ENCODE measurements around the gene ZNF358. TPM values are rescaled to one million over a fixed set of nuclear protein-coding genes. Genes with fewer than 3 reads are reported as not detected.

ZNF358 gene
- total and polyA plus RNA-seq, 2 of the 13 experiments (the other 11 are each of a cell fraction or from before 2014, with no cell fraction given) = 9.1 to 37.0 TPM

DNA sequence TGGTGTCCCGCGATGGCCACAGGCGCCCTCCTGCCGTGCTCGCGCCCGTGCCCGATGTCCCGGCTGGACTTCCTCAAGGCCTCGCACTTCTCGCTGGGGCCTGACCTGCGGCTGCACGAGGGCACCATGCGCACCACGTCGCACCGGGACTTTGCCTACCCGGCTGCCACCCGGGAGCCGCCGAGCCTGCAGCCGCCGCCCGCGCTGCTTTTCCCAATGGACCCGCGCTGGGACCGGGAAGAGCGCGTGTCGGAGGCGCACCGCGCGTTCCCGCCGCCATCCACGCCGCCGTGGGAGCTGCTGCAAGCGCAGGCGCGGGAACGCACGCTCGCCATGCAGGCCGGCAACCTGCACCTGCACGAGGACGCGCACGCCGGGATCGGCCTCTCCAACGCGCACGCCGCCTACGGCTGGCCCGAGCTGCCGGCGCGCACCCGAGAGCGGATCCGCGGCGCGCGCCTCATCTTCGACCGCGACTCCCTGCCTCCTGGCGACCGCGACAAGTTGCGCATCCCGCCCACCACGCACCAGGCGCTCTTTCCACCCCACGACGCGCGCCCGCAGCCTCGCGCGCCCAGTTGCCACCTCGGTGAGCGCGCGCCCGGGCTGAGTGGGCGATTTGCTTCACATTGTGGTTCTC lies 15.0 kb upstream of the ZNF358 start (continued):
- TF ChIP-seq, protein P1, sequence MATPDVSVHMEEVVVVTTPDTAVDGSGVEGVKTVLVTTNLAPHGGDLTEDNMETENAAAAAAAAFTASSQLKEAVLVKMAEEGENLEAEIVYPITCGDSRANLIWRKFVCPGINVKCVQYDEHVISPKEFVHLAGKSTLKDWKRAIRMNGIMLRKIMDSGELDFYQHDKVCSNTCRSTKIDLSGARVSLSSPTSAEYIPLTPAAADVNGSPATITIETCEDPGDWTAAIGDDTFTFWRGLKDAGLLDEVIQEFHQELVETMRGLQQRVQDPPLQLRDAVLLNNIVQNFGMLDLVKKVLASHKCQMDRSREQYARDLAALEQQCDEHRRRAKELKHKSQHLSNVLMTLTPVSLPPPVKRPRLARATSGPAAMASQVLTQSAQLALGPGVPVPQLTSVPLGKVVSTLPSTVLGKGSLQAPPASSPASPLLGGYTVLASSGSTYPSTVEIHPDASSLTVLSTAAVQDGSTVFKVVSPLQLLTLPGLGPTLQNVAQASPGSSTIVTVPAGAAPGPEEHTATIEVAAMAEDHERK (CRISPR knock-in tag; IDR thresholded peaks at IDR 0.05; ENCODE audit: low read depth) = peak; percentile 52
- TF ChIP-seq RNF2 (conservative IDR thresholded peaks at IDR 0.05; ENCODE audit: low read depth) (peak; percentile 74; the same call in 1 of the 2 replicates), GPN1 (CRISPR knock-in tag; IDR thresholded peaks at IDR 0.05; ENCODE audit: borderline replicate concordance) (no peak), FIP1L1 (IDR thresholded peaks at IDR 0.05; ENCODE audit: borderline replicate concordance, insufficient read depth, low read depth, low read length) (no peak), ZNF556 (CRISPR knock-in tag; IDR thresholded peaks at IDR 0.05; ENCODE audit: borderline replicate concordance) (peak; percentile 61; the same call in 1 of the 2 replicates), SUZ12 (IDR thresholded peaks at IDR 0.05; ENCODE audit: low read depth, low read length) (no peak), RFX1 (IDR thresholded peaks at IDR 0.05) (no peak), YEATS2 (CRISPR knock-in tag; IDR thresholded peaks at IDR 0.05; ENCODE audit: borderline replicate concordance) (no peak), MXD4 (CRISPR knock-in tag; IDR thresholded peaks at IDR 0.05) (peak; percentile 64; the same call in 1 of the 2 replicates), ZBTB7A (CRISPR knock-in tag; IDR thresholded peaks at IDR 0.05) (peak; percentile 81), ZKSCAN1 (IDR thresholded peaks at IDR 0.05; ENCODE audit: low read length) (no peak), FOSL1 (CRISPR knock-in tag; IDR thresholded peaks at IDR 0.05; ENCODE audit: borderline replicate concordance) (peak; percentile 15; the same call in 1 of the 2 replicates), NR2F1 (CRISPR knock-in tag; IDR thresholded peaks at IDR 0.05) (no peak), FOSL2 (CRISPR knock-in tag; IDR thresholded peaks at IDR 0.05) (0 out of 2 replicates have a peak, but pooled peaks have one; percentile 4)
- TF ChIP-seq, protein P2, sequence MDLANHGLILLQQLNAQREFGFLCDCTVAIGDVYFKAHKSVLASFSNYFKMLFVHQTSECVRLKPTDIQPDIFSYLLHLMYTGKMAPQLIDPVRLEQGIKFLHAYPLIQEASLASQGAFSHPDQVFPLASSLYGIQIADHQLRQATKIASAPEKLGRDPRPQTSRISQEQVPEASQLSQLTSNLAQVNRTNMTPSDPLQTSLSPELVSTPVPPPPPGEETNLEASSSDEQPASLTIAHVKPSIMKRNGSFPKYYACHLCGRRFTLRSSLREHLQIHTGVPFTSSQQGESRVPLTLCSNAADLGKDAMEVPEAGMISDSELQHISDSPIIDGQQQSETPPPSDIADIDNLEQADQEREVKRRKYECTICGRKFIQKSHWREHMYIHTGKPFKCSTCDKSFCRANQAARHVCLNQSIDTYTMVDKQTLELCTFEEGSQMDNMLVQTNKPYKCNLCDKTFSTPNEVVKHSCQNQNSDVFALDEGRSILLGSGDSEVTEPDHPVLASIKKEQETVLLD (CRISPR knock-in tag; IDR thresholded peaks at IDR 0.05; ENCODE audit: low read depth) = peak; percentile 72; the same call in 1 of the 2 replicates
- TF ChIP-seq, protein P3, sequence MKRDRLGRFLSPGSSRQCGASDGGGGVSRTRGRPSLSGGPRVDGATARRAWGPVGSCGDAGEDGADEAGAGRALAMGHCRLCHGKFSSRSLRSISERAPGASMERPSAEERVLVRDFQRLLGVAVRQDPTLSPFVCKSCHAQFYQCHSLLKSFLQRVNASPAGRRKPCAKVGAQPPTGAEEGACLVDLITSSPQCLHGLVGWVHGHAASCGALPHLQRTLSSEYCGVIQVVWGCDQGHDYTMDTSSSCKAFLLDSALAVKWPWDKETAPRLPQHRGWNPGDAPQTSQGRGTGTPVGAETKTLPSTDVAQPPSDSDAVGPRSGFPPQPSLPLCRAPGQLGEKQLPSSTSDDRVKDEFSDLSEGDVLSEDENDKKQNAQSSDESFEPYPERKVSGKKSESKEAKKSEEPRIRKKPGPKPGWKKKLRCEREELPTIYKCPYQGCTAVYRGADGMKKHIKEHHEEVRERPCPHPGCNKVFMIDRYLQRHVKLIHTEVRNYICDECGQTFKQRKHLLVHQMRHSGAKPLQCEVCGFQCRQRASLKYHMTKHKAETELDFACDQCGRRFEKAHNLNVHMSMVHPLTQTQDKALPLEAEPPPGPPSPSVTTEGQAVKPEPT (CRISPR knock-in tag; IDR thresholded peaks at IDR 0.05; ENCODE audit: low read depth) = no peak; the same call in 1 of the 2 replicates
- TF ChIP-seq, protein P4, sequence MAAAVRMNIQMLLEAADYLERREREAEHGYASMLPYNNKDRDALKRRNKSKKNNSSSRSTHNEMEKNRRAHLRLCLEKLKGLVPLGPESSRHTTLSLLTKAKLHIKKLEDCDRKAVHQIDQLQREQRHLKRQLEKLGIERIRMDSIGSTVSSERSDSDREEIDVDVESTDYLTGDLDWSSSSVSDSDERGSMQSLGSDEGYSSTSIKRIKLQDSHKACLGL (CRISPR knock-in tag; IDR thresholded peaks at IDR 0.05) = peak; percentile 84

Measured in HepG2 (cell line).